ENCODE results near the gene RABEPK.
"Not testable (repeated sequence)": the region's sequence is repeated elsewhere in the genome, so short reads cannot be mapped to it uniquely, and the experiment has no call there.

RABEPK gene

GRCh38 chr9:125200216-125201047 lies at the start of gene RABEPK:
Gene RABEPK, plus strand, starts transcription at chr9:125200542. Its CDS starts 2,472 bp downstream, at chr9:125203014.
- DNase-seq (peak; percentile 97), ATAC-seq (peak; percentile 99)

- DNase-seq (no peak), ATAC-seq (no peak)
Observed at GRCh38 chr9:125151730-125152129, 48.6 kb upstream of the RABEPK start.

GRCh38 chr9:125153712-125154367 lies 46.5 kb upstream of the RABEPK start:
- no peak for ATAC-seq
- DNase-seq, result no peak

- ATAC-seq, result no peak
- no peak for DNase-seq
Observed at GRCh38 chr9:125156551-125156950, 43.8 kb upstream of the RABEPK start.

- ATAC-seq (no peak), DNase-seq (no peak)
Observed at GRCh38 chr9:125160750-125161149, 39.6 kb upstream of the RABEPK start.

- DNase-seq (no peak), ATAC-seq (no peak)
Observed at GRCh38 chr9:125161284-125161918, 38.9 kb upstream of the RABEPK start.

- DNase-seq, ATAC-seq: not testable (repeated sequence)
Observed at GRCh38 chr9:125162891-125163290, 37.5 kb upstream of the RABEPK start.

- DNase-seq (no peak), ATAC-seq (no peak)
Observed at GRCh38 chr9:125166762-125167161, 33.6 kb upstream of the RABEPK start.

- ATAC-seq (no peak), DNase-seq (no peak)
Observed at GRCh38 chr9:125169895-125170294, 30.4 kb upstream of the RABEPK start.

GRCh38 chr9:125172031-125172755 lies 28.1 kb upstream of the RABEPK start:
- DNase-seq, result no peak
- ATAC-seq, result no peak

GRCh38 chr9:125176636-125177035 lies 23.7 kb upstream of the RABEPK start:
- DNase-seq (no peak), ATAC-seq (no peak)

- ATAC-seq (no peak), DNase-seq (no peak)
Observed at GRCh38 chr9:125177888-125178287, 22.5 kb upstream of the RABEPK start.

- not testable (repeated sequence) for DNase-seq
Observed at GRCh38 chr9:125179776-125180175, 20.6 kb upstream of the RABEPK start.

GRCh38 chr9:125180876-125181275 lies 19.5 kb upstream of the RABEPK start:
- no peak for DNase-seq
- no peak for ATAC-seq

More at GRCh38 chr9:125179776-125180175, 20.6 kb upstream of the RABEPK start:
- ATAC-seq, result not testable (repeated sequence)

GRCh38 chr9:125181756-125182155 lies 18.6 kb upstream of the RABEPK start:
- DNase-seq, result not testable (repeated sequence)

GRCh38 chr9:125183054-125183453 lies 17.3 kb upstream of the RABEPK start:
- ATAC-seq (no peak), DNase-seq (no peak)

More at GRCh38 chr9:125181756-125182155, 18.6 kb upstream of the RABEPK start:
- ATAC-seq, result not testable (repeated sequence)

- ATAC-seq (no peak), DNase-seq (no peak)
Observed at GRCh38 chr9:125183561-125183960, 16.8 kb upstream of the RABEPK start.

GRCh38 chr9:125189011-125189360 lies 11.4 kb upstream of the RABEPK start:
- peak; percentile 51 for DNase-seq
- ATAC-seq, result peak; percentile 1

GRCh38 chr9:125189361-125190289 lies 10.7 kb upstream of the RABEPK start, which contains the start of gene PPP6C:
Gene PPP6C, minus strand, starts transcription at chr9:125189803. Its CDS starts 85 bp downstream, at chr9:125189718.
- DNase-seq, result peak; percentile 99
- peak; percentile 98 for ATAC-seq

GRCh38 chr9:125190361-125190801 lies 10.0 kb upstream of the RABEPK start:
- ATAC-seq (no peak), DNase-seq (peak; percentile 31)

- not testable (repeated sequence) for DNase-seq, ATAC-seq
Observed at GRCh38 chr9:125194466-125194865, 5.9 kb upstream of the RABEPK start.

Data from stimulated activated naive CD8-positive, alpha-beta T cell treated with anti-CD3 and anti-CD28 coated beads, Interleukin-15, Interleukin-2, amounts not matched to agents 100 U/mL and 50 U/mL, for 24 hours (primary cell).